Activated naive CD8-positive, alpha-beta T cell (primary cell): ENCODE results near the gene TRIM29.
"Not testable (repeated sequence)": the region's sequence is repeated elsewhere in the genome, so short reads cannot be mapped to it uniquely, and the experiment has no call there.

ENCODE experiments used
- H3K27ac Mint-ChIP-seq: one replicate; pipeline ENCODE4 v1.8.0; 2021; ENCODE audit warnings: mixed read lengths
- H3K27me3 Mint-ChIP-seq: one replicate; pipeline ENCODE4 v1.8.0; 2021; ENCODE audit warnings: mixed read lengths
- H3K36me3 Mint-ChIP-seq: one replicate; pipeline ENCODE4 v1.8.0; 2021; ENCODE audit warnings: mixed read lengths
- H3K4me1 Mint-ChIP-seq: one replicate; pipeline ENCODE4 v1.8.0; 2021; ENCODE audit warnings: low read depth, mixed read lengths
- H3K4me3 Mint-ChIP-seq: one replicate; pipeline ENCODE4 v1.8.0; 2021; ENCODE audit warnings: mild to moderate bottlenecking, mixed read lengths
- H3K9me3 Mint-ChIP-seq: one replicate; pipeline ENCODE4 v1.8.0; 2021; ENCODE audit warnings: low read depth, mixed read lengths

Gene TRIM29, protein sequence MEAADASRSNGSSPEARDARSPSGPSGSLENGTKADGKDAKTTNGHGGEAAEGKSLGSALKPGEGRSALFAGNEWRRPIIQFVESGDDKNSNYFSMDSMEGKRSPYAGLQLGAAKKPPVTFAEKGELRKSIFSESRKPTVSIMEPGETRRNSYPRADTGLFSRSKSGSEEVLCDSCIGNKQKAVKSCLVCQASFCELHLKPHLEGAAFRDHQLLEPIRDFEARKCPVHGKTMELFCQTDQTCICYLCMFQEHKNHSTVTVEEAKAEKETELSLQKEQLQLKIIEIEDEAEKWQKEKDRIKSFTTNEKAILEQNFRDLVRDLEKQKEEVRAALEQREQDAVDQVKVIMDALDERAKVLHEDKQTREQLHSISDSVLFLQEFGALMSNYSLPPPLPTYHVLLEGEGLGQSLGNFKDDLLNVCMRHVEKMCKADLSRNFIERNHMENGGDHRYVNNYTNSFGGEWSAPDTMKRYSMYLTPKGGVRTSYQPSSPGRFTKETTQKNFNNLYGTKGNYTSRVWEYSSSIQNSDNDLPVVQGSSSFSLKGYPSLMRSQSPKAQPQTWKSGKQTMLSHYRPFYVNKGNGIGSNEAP

GRCh38 chr11:120137611-120138521, at the start of gene TRIM29:
TSS of gene TRIM29 (minus strand) at chr11:120138113. CDS start at chr11:120138031, 82 bp downstream.
- Mint-ChIP-seq H3K9me3 (no peaks in the 10 kb centered on the region), H3K27ac (no peak within 1 kb of the TSS), H3K4me3 (no peak within 1 kb of the TSS), H3K27me3 (peaks cover 7% of the 10 kb centered on the region), H3K36me3 (no peaks in the 10 kb centered on the region), H3K4me1 (no peaks in the 10 kb centered on the region)

GRCh38 chr11:120186774-120187591, 49.1 kb upstream of the TRIM29 start:
- no peak overlapping the region for H3K27ac Mint-ChIP-seq

GRCh38 chr11:120186456-120186773, 48.5 kb upstream of the TRIM29 start:
- Mint-ChIP-seq H3K36me3 (no peaks in the 10 kb centered on the region), H3K27me3 (no peaks in the 10 kb centered on the region), H3K4me1 (no peaks in the 10 kb centered on the region), H3K4me3 (no peak overlapping the region), H3K9me3 (no peaks in the 10 kb centered on the region), H3K27ac (no peak overlapping the region)

More at GRCh38 chr11:120186774-120187591, 49.1 kb upstream of the TRIM29 start:
- peaks cover 1% of the 10 kb centered on the region for H3K27me3 Mint-ChIP-seq
- no peak overlapping the region for H3K4me3 Mint-ChIP-seq
- no peaks in the 10 kb centered on the region for H3K9me3 Mint-ChIP-seq
- no peaks in the 10 kb centered on the region for H3K4me1 Mint-ChIP-seq
- H3K36me3 Mint-ChIP-seq, result no peaks in the 10 kb centered on the region

- no peak overlapping the region for H3K27ac Mint-ChIP-seq
- no peak overlapping the region for H3K4me3 Mint-ChIP-seq
- no peaks in the 10 kb centered on the region for H3K36me3 Mint-ChIP-seq
- H3K9me3 Mint-ChIP-seq, result no peaks in the 10 kb centered on the region
- H3K27me3 Mint-ChIP-seq, result no peaks in the 10 kb centered on the region
- no peaks in the 10 kb centered on the region for H3K4me1 Mint-ChIP-seq
Measured at GRCh38 chr11:120185706-120186455, 48.0 kb upstream of the TRIM29 start.

- no peaks in the 10 kb centered on the region for H3K36me3 Mint-ChIP-seq
- H3K27me3 Mint-ChIP-seq, result no peaks in the 10 kb centered on the region
- H3K4me3 Mint-ChIP-seq, result no peak overlapping the region
- H3K4me1 Mint-ChIP-seq, result no peaks in the 10 kb centered on the region
- H3K9me3 Mint-ChIP-seq, result no peaks in the 10 kb centered on the region
- no peak overlapping the region for H3K27ac Mint-ChIP-seq
Measured at GRCh38 chr11:120184946-120185705, 47.2 kb upstream of the TRIM29 start.

DNA sequence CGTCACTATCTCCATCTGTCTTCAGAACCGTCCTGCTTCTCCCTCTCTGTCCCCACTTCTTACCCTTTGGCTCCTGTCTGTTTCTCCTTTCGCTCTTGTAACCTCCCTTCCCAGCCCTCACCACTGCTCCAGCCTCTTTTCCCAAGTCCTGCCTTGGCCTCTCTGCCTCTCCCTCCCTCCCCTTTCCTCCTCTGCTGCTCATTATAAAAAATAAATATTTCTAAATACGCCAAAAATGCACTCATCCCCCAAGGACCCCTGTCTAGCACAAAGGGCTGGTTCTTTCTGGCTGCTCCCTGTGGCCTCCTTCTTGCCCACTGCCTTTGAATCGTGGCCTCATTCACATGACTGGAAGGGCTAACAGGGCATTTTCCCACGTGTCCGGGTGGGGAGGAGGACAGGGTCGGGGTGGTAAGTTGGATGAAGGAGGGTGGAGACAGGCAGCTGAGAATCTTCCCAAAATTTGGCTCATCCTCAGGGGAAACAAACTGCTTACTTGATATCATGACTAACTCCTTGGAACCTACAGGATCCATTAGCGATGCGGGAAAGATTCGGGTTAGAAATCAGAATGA, 46.5 kb upstream of the TRIM29 start:
- no peak overlapping the region for H3K4me3 Mint-ChIP-seq

DNA sequence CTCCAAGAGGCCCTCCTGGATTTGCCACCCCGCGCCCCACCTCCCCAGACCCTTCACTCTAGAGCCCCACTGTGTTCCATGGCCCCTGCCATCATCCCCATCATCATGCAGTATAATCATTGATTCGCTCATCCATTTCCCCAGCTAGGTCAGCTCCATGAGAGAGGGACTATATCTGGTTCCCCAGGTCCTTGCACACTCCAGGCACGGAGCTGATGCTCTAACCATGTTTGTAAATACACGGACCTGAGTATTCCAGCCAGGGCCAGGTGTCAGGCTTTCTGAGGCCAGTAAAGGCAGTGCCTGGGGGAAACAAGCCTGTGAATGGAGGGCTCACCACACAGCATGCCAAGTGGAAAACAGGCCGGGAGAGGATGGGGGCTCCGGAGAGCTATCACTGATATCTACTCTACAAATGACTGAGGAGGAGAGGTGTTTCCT, 45.8 kb upstream of the TRIM29 start:
- no peaks in the 10 kb centered on the region for H3K27me3 Mint-ChIP-seq
- H3K4me3 Mint-ChIP-seq, result no peak overlapping the region
- no peaks in the 10 kb centered on the region for H3K4me1 Mint-ChIP-seq
- no peak overlapping the region for H3K27ac Mint-ChIP-seq
- no peaks in the 10 kb centered on the region for H3K9me3 Mint-ChIP-seq
- no peaks in the 10 kb centered on the region for H3K36me3 Mint-ChIP-seq

More for the DNA sequence above, 46.5 kb upstream of the TRIM29 start:
- Mint-ChIP-seq H3K27ac (no peak overlapping the region), H3K9me3 (no peaks in the 10 kb centered on the region), H3K27me3 (no peaks in the 10 kb centered on the region), H3K4me1 (no peaks in the 10 kb centered on the region), H3K36me3 (no peaks in the 10 kb centered on the region)

DNA sequence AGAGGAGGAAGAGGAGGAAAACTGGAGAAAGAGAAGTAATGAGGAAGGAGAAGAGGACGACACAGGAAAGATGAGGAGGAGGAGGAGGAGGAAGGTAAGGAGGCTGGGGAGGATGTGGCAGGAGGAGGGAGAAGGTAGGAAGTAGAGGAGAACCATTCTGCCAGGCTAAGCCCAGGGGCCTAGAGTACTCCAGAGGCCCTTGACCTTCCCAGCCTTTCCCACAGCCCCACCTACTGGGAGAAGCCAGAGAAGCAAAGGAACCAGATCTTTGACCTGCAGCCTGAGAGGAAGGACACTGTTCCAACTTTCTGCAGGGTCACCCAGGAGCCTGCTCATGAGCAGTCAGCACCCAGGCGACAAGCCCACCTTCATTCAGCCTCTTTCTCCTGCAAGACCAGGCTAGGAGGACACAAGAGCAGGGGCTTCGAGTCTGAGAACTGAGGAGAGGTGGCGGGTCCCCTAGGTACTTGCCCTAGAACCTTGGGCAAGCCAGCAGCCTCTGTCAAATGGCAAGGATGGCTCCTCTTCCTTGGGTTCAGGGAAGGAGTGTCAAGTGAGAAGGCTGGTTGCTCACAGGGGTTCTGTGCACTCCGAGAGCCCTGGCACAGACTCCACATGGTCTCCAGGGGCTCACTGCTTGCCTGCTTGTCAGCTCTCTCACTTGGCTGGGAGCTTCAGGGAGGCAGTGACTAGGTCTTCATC, 45.0 kb upstream of the TRIM29 start:
- Mint-ChIP-seq H3K36me3 (no peaks in the 10 kb centered on the region), H3K27me3 (no peaks in the 10 kb centered on the region), H3K9me3 (no peaks in the 10 kb centered on the region), H3K4me3 (no peak overlapping the region), H3K4me1 (no peaks in the 10 kb centered on the region), H3K27ac (no peak overlapping the region)

GRCh38 chr11:120182372-120182771, 44.5 kb upstream of the TRIM29 start:
- Mint-ChIP-seq H3K27me3 (no peaks in the 10 kb centered on the region), H3K4me3 (no peak overlapping the region), H3K27ac (no peak overlapping the region), H3K36me3 (no peaks in the 10 kb centered on the region), H3K4me1 (no peaks in the 10 kb centered on the region), H3K9me3 (no peaks in the 10 kb centered on the region)

- Mint-ChIP-seq H3K27ac (no peak overlapping the region), H3K4me3 (no peak overlapping the region), H3K27me3 (no peaks in the 10 kb centered on the region), H3K9me3 (no peaks in the 10 kb centered on the region), H3K4me1 (no peaks in the 10 kb centered on the region), H3K36me3 (no peaks in the 10 kb centered on the region)
Measured at GRCh38 chr11:120181376-120181975, 43.6 kb upstream of the TRIM29 start.

GRCh38 chr11:120180551-120181232, 42.8 kb upstream of the TRIM29 start:
- Mint-ChIP-seq H3K4me1 (no peaks in the 10 kb centered on the region), H3K4me3 (no peak overlapping the region), H3K27ac (no peak overlapping the region)

DNA sequence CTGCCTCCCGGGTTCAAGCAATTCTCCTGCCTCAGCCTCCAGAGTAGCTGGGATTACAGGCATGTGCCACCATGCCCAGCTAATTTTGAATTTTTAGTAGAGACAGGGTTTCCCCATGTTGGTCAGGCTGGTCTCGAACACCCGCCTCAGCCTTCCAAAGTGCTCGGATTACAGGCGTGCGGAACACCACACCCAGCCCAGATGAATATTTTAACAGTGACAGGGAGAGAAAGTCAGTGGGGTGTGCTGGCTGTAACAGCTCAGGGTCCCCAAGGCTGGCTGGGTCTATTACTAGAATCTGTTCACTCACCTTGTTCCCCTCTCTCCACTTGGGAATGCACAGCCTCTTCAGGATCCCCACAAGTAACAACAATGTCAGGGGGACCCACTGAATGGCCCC, 42.1 kb upstream of the TRIM29 start:
- H3K4me1 Mint-ChIP-seq, H3K9me3 Mint-ChIP-seq, H3K4me3 Mint-ChIP-seq, H3K27ac Mint-ChIP-seq, H3K36me3 Mint-ChIP-seq, H3K27me3 Mint-ChIP-seq: not testable (repeated sequence)

More at GRCh38 chr11:120180551-120181232, 42.8 kb upstream of the TRIM29 start:
- Mint-ChIP-seq H3K27me3 (no peaks in the 10 kb centered on the region), H3K36me3 (no peaks in the 10 kb centered on the region), H3K9me3 (no peaks in the 10 kb centered on the region)
